Glomerular endothelial cell (primary cell): Measurements from ENCODE around the gene MYOG. TPM values are rescaled to one million over a fixed set of nuclear protein-coding genes. Genes with fewer than 3 reads are reported as not detected.

Source experiments
- DNase-seq: peaks from one replicate; pipeline ENCODE4 v3.0.0-alpha.2; 2011; ENCODE audit warnings: low read depth, low spot score; ENCODE audit errors: extremely low read depth
- total RNA-seq: library from RNA; depleted of rRNA; stranded (reverse); fragments of >200 nt; gene quantifications from 2 replicates; pipeline ENCODE4 v1.2.3, GENCODE V29; 2015

Gene MYOG
- total RNA-seq, 1 donor from 2014 or later, result not detected

DNA sequence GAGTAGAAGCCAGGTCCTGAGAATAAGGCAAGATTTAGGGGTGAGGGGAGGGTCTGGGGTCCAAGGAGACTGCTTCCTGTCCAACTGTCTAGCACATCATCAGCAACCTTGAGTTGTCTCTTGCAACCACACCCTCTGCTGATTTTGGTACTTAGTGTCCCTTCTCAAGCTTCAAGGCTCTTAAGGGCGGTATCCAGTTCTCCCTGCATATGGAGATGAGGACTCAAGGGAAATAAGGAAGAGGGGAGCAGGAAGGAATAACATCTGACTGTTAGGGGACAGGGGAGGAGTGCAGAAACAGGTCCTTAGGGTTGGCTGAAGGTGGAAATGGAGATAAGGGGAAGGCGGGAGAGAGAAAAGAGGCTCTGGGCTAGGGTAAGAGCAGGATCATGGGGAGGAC, 12.3 kb downstream of the MYOG start:
- no peak for DNase-seq

DNA sequence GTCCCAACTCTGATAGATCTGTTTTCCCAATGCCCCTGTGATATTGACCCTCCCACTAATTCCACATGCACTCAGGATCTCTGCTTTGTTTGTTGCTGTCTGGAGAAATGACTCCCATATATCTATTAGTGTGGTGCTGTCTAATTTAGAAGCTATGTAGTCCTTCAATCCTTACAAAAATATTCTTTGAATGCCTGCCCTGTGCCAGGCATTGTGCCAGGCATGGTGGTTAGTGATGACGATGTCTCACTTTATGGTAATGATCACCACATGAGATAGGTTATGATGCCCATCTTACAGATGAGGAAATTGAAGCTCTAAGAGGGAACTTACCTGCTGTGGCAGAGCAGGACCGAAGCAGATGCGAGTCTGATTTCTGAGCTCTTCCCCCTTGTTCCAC, 12.9 kb downstream of the MYOG start:
- DNase-seq, result no peak

- DNase-seq, result no peak
Measured at GRCh38 chr1:203072002-203072602, 13.7 kb downstream of the MYOG start.

GRCh38 chr1:203069030-203069747, 16.6 kb downstream of the MYOG start:
- DNase-seq, result no peak

DNA sequence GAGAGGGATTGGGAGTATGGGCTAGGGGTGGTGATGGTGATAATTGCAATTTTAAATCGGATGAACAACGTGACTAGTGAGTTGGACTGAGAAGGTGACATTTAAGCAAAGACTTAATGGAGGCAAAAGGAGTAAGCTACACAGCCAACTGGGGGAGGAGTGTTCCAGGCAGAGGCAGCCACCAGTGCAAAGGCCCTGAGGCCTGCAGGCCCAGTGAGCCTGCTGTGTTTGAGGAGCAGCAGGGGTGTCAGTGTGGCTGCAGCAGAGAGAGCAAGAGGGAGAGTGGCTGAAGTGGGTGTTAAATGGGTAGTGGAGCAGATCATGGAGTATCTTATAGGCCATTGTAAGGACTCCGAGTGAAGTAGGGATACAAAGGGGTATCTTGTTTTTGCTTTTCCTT, 18.8 kb downstream of the MYOG start:
- no peak for DNase-seq

- DNase-seq, result no peak
Measured at GRCh38 chr1:203065986-203066385, 19.8 kb downstream of the MYOG start.

- DNase-seq, result no peak
Measured at GRCh38 chr1:203065191-203065590, 20.6 kb downstream of the MYOG start.

GRCh38 chr1:203063287-203063686, 22.5 kb downstream of the MYOG start:
- DNase-seq, result no peak

- DNase-seq, result no peak
Measured at GRCh38 chr1:203060115-203060514, 25.7 kb downstream of the MYOG start.

GRCh38 chr1:203059485-203059884, 26.3 kb downstream of the MYOG start:
- no peak for DNase-seq

DNA sequence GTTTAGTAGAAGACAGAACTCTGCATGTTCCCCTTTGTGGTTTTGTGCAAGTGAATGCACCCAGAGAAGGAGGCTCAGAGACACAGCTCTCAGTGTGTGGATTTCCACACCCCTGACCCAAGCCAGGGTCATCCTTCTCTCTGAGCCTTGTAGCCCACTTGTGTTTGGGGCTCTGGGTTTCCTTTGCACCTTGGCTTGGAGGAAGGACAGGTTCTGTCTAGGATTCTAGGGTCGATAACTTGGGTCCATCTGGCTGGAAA, 27.2 kb downstream of the MYOG start:
- no peak for DNase-seq

- DNase-seq, result no peak
Measured at GRCh38 chr1:203057911-203058675, 27.7 kb downstream of the MYOG start.

GRCh38 chr1:203056516-203056915, 29.3 kb downstream of the MYOG start:
- DNase-seq, result no peak

GRCh38 chr1:203056012-203056411, 29.8 kb downstream of the MYOG start:
- DNase-seq, result no peak

GRCh38 chr1:203055161-203055799, 30.5 kb downstream of the MYOG start:
- no peak for DNase-seq

DNA sequence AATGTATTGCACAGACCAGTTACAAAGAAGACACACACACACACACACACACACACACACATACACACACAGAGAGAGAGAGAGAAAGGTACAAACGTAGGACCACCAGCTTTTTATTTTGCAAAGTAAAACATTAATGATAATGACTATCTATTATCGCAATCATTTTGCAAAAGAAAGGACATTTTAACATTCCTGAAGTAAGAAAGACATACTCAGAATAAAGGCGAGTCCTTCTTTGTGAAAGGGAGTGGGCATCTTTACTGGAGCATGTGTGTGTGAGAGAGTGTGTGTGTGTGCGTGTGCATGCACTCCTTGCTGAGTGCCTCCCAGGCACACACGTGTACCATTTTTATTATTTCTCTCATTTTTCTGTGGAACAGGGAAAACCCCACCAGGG, 31.2 kb downstream of the MYOG start:
- no peak for DNase-seq

DNA sequence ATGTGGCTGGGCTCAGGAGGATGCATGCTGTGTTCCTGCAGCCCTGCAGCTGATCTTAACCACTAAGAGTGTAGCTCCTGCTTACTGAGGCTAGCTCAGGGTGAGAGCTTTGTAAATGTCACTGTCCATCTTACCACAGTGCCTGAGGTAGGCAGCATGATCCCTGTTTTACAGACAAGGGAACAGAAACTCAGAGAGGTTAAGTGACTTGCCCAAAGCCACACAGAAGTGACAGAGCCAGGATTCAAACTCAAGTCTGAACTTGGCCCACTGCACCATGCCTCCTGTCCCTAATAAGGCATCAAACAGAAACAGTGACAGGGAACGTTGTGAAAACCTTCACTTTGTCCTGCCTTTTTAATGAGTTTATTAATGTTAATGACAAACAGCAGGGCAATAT, 31.6 kb downstream of the MYOG start:
- DNase-seq, result no peak

DNA sequence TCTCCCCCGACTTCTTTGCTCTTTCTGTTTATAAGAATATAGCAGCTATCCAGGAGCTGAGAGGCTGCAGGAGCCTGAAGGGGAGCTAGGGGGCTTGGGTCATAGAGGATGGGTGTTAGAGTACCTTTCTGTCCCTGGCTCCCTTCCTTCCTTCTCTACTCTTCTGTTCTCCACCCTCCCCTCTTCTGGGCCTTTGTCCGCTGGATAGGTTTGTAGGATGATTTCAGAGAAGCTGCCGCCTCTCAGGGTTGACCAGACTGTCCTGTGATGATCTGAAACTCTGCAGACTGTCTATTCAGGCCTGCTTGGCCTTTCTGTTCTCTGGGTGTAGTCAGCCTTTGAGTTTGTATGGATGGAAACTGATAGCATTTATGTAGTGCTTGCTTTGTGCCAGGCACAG, 33.2 kb downstream of the MYOG start:
- no peak for DNase-seq

- DNase-seq, result no peak
Measured at GRCh38 chr1:203051841-203052324, 33.9 kb downstream of the MYOG start.

DNA sequence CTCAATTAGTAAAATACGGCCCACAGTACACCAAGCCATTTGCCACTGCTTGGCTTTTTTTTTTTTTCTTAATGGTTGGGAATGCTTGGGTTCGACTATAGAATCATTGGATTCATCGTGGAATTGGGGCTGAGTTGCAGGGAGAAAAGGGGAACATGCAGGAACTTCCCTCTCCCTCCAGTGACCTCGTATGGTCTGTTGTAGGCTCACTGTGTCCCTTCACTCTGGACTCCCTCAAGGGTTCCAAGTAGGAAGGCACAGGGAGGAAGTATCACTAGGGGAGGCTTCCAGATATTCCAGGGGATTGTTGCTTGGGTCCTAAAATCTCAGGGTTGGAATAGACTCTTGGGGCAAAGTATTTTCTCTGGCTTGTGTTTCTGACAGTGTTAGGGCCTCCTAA, 35.0 kb downstream of the MYOG start:
- no peak for DNase-seq

- DNase-seq, result no peak
Measured at GRCh38 chr1:203049576-203050180, 36.1 kb downstream of the MYOG start.
